Tibial artery (tissue), 4 donors: ENCODE data around the gene SORCS3.

Experiments
- DNase-seq, 2 donors: peaks; one replicate each; pipeline ENCODE4 v3.0.0-alpha.2; 2019
- H3K27ac ChIP-seq, 2 donors: fragments of 200-600 bp; sonication (generic) in 1 of 2; 1 replicate in 1 of 2; 2 replicates in 1 of 2; pipeline ENCODE4 v1.5.1; 2018 to 2019; ENCODE audit warnings: mild to moderate bottlenecking in 1 of 2
- H3K27me3 ChIP-seq, 2 donors: fragments of 200-600 bp; sonication (generic) in 1 of 2; one replicate each; pipeline versions ENCODE4 v1.5.1 to v1.6.0; 2016 to 2019
- H3K36me3 ChIP-seq, 3 donors: fragments of 200-600 bp; sonication (generic) in 2 of 3; one replicate each; pipeline ENCODE4 v1.5.1; 2016 to 2019; ENCODE audit warnings: mild to moderate bottlenecking in 2 of 3
- H3K4me1 ChIP-seq, 4 donors: fragments of 200-600 bp; sonication (generic) in 2 of 4; 1 replicate in 3 of 4; 2 replicates in 1 of 4; pipeline ENCODE4 v1.5.1; 2016 to 2019
- H3K4me3 ChIP-seq, 2 donors: fragments of 200-600 bp; sonication (generic) in 1 of 2; 1 replicate in 1 of 2; 2 replicates in 1 of 2; pipeline ENCODE4 v1.5.1; 2018 to 2019; ENCODE audit warnings: mild to moderate bottlenecking in 2 of 2
- H3K9me3 ChIP-seq, 3 donors: fragments of 200-600 bp; sonication (generic) in 1 of 3; one replicate each; pipeline ENCODE4 v1.5.1; 2016 to 2019
- intact Hi-C: fragments of 100-400 bp; cut with DNase I; formaldehyde crosslinking; loops from one replicate; pipeline ENCODE4 v1.15.0; 2023; ENCODE audit warnings: low total_unique reads
- TF ChIP-seq, protein P1 (sequence below), 2 experiments: fragments of 200-600 bp in 1 of 2; fragments of 450-650 bp in 1 of 2; IDR thresholded peaks; one replicate each; pipeline ENCODE4 v1.5.1; 2017 to 2019; ENCODE audit warnings: antibody characterized with exemption in 2 of 2, mild to moderate bottlenecking in 1 of 2, moderate library complexity in 1 of 2

Gene SORCS3

GRCh38 chr10:105288613-105289012, 647.5 kb downstream of the SORCS3 start:
- Histone ChIP-seq H3K27me3 (no peaks in the 10 kb centered on the region), H3K36me3 (no peaks in the 10 kb centered on the region), H3K4me3 (no peak overlapping the region), H3K9me3 (no peaks in the 10 kb centered on the region), H3K4me1 (no peaks in the 10 kb centered on the region), H3K27ac (no peak overlapping the region)
- no peak for DNase-seq
- intact Hi-C loops, result no loop called here
- TF ChIP-seq, protein P1, sequence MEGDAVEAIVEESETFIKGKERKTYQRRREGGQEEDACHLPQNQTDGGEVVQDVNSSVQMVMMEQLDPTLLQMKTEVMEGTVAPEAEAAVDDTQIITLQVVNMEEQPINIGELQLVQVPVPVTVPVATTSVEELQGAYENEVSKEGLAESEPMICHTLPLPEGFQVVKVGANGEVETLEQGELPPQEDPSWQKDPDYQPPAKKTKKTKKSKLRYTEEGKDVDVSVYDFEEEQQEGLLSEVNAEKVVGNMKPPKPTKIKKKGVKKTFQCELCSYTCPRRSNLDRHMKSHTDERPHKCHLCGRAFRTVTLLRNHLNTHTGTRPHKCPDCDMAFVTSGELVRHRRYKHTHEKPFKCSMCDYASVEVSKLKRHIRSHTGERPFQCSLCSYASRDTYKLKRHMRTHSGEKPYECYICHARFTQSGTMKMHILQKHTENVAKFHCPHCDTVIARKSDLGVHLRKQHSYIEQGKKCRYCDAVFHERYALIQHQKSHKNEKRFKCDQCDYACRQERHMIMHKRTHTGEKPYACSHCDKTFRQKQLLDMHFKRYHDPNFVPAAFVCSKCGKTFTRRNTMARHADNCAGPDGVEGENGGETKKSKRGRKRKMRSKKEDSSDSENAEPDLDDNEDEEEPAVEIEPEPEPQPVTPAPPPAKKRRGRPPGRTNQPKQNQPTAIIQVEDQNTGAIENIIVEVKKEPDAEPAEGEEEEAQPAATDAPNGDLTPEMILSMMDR (IDR thresholded peaks at IDR 0.05), result no peak

DNA sequence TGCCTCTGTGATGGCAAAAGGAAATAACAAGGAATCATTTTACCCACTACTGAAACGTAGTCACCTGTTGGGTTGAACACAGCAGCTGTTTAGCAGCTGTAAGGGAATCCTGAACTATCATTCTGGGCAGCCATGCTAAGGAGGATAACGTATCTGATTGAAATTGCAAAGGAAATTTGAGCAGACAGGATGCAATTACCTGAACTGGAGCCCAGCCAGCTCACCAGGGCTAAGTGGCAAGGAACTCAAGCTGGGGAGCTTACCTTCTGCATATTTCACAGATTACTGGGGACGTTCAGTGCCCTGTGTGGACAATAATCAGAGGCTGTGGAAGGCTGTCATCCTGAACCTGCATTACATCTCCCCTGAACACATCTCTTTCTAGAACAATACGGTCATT, 650.5 kb downstream of the SORCS3 start:
- Histone ChIP-seq H3K4me3 (no peak overlapping the region), H3K27me3 (no peaks in the 10 kb centered on the region), H3K9me3 (no peaks in the 10 kb centered on the region), H3K4me1 (no peaks in the 10 kb centered on the region), H3K36me3 (no peaks in the 10 kb centered on the region), H3K27ac (no peak overlapping the region)
- TF ChIP-seq, protein P1 (IDR thresholded peaks at IDR 0.05), result no peak
- intact Hi-C loops, result no loop called here
- DNase-seq, result no peak

GRCh38 chr10:105292236-105292635, 651.1 kb downstream of the SORCS3 start:
- Histone ChIP-seq H3K4me1 (no peaks in the 10 kb centered on the region), H3K27me3 (no peaks in the 10 kb centered on the region), H3K9me3 (no peaks in the 10 kb centered on the region), H3K27ac (no peak overlapping the region), H3K36me3 (no peaks in the 10 kb centered on the region), H3K4me3 (no peak overlapping the region)
- DNase-seq, result no peak
- intact Hi-C loops, result no loop called here
- TF ChIP-seq, protein P1 (IDR thresholded peaks at IDR 0.05), result no peak
